PC-3 (cell line): ENCODE data around the gene SNAP47. TPM values are rescaled to one million over a fixed set of nuclear protein-coding genes. Genes with fewer than 3 reads are reported as not detected.

Source experiments
- ATAC-seq: fragments of 200-7000 bp; cut with Tn5 transposase; 2 replicates; pipeline ENCODE4 v1.9.1; 2020; ENCODE audit warnings: mild to moderate bottlenecking, moderate library complexity
- BruUV-seq: library from RNA; stranded (reverse); fragments of 400-500 nt; replicated peaks from 2 replicates; lab custom pipeline; 2021; lab: Mats Ljungman, UMichigan
- CTCF ChIA-PET: fragments of 300-600 bp; sonication (Branson Sonifier 250); formaldehyde crosslinking; loops from one replicate; lab custom pipeline; 2022; ENCODE audit warnings: antibody characterized with exemption; lab: Charles Lee
- POLR2A ChIA-PET: fragments of 300-600 bp; sonication (Branson Sonifier 250); formaldehyde crosslinking; loops from one replicate; lab custom pipeline; 2022; ENCODE audit warnings: antibody characterized with exemption; ENCODE audit not compliant: unreplicated experiment; lab: Charles Lee
- DNase-seq: peaks from one replicate; pipeline ENCODE4 v3.0.0-alpha.2; 2015
- H2AFZ ChIP-seq: fragments of 300-600 bp; sonication (generic); 2 replicates; pipeline ENCODE4 v1.6.0; 2016; ENCODE audit warnings: antibody characterized with exemption, low read length
- H3F3A ChIP-seq: fragments of 300-600 bp; sonication (generic); one replicate; pipeline ENCODE4 v1.6.0; 2017; ENCODE audit warnings: antibody characterized with exemption, low read length, control low read depth, mild to moderate bottlenecking; ENCODE audit not compliant: unreplicated experiment
- H3K27ac ChIP-seq: fragments of 300-600 bp; sonication (generic); 2 replicates; pipeline ENCODE4 v1.5.1; 2016; ENCODE audit warnings: mild to moderate bottlenecking, low read length
- H3K27me3 ChIP-seq: fragments of 300-600 bp; sonication (generic); 2 replicates; pipeline ENCODE4 v1.6.1; 2016; ENCODE audit warnings: low read length, mixed read lengths
- H3K36me3 ChIP-seq: fragments of 300-600 bp; sonication (generic); 2 replicates; pipeline ENCODE4 v1.6.1; 2016; ENCODE audit warnings: low read depth, mixed run types, low read length, mixed read lengths
- H3K4me1 ChIP-seq: fragments of 300-600 bp; sonication (generic); 2 replicates; pipeline ENCODE4 v1.5.1; 2016; ENCODE audit warnings: low read length; ENCODE audit not compliant: insufficient read depth
- H3K4me2 ChIP-seq: fragments of 300-600 bp; sonication (generic); 2 replicates; pipeline ENCODE4 v1.6.0; 2016; ENCODE audit warnings: low read length
- H3K4me3 ChIP-seq: fragments of 300-600 bp; sonication (generic); 2 replicates; pipeline ENCODE4 v1.5.1; 2016; ENCODE audit warnings: mild to moderate bottlenecking, low read length, mixed read lengths
- H3K79me2 ChIP-seq: fragments of 300-600 bp; sonication (generic); 2 replicates; pipeline ENCODE4 v1.6.1; 2017; ENCODE audit warnings: low read length, mixed read lengths
- H3K9ac ChIP-seq: fragments of 300-600 bp; sonication (generic); 2 replicates; pipeline ENCODE4 v1.6.0; 2016; ENCODE audit warnings: mild to moderate bottlenecking, low read length
- H3K9me2 ChIP-seq: fragments of 300-600 bp; sonication (generic); replicated peaks from 2 replicates; pipeline ENCODE4 v1.6.1; 2016; ENCODE audit warnings: mixed run types, low read length, mixed read lengths
- H3K9me3 ChIP-seq: fragments of 300-600 bp; sonication (generic); 2 replicates; pipeline ENCODE4 v1.6.1; 2016; ENCODE audit warnings: low read length, mixed read lengths
- H4K20me1 ChIP-seq: fragments of 300-600 bp; sonication (generic); 2 replicates; pipeline ENCODE4 v1.6.1; 2016; ENCODE audit warnings: low read length, mixed read lengths
- CTCF ChIP-seq: fragments of 300-600 bp; sonication (generic); conservative IDR thresholded peaks from 2 replicates; pipeline ENCODE4 v1.5.1; 2017; ENCODE audit warnings: antibody characterized with exemption, low read depth, mild to moderate bottlenecking, low read length
- EZH2 ChIP-seq: fragments of 300-600 bp; sonication (generic); IDR thresholded peaks from one replicate; pipeline ENCODE4 v1.6.1; 2017; ENCODE audit warnings: antibody characterized with exemption, mild to moderate bottlenecking, low read length; ENCODE audit not compliant: unreplicated experiment
- EZH2phosphoT487 ChIP-seq: fragments of 300-600 bp; sonication (generic); IDR thresholded peaks from 2 replicates; pipeline ENCODE4 v1.6.1; 2018; ENCODE audit warnings: mild to moderate bottlenecking, antibody characterized with exemption, low read length, borderline replicate concordance
- intact Hi-C: fragments of 100-400 bp; cut with micrococcal nuclease; formaldehyde crosslinking; loops from 2 replicates; pipeline ENCODE4 v1.9.0; 2023
- total RNA-seq: library from RNA; depleted of rRNA; stranded (reverse); fragments of >200 nt; gene quantifications from 2 replicates; pipeline ENCODE4 v1.2.3, GENCODE V29; 2014

SNAP47 gene
- total RNA-seq, 1 experiment from 2014 or later, result 123 TPM

- no peaks in the 10 kb centered on the region for H4K20me1 ChIP-seq
- no peaks in the 10 kb centered on the region for H3F3A ChIP-seq
- H3K9me2 ChIP-seq, result no peaks in the 10 kb centered on the region
- no peak for ATAC-seq
- no peaks in the 10 kb centered on the region for H3K79me2 ChIP-seq
- H3K9ac ChIP-seq, result no peak overlapping the region
- H2AFZ ChIP-seq, result no peak overlapping the region
- H3K27me3 ChIP-seq, result no peaks in the 10 kb centered on the region
- no peak for TF ChIP-seq CTCF
- no peak for TF ChIP-seq EZH2
- TF ChIP-seq EZH2phosphoT487, result no peak
- no peak overlapping the region for H3K4me3 ChIP-seq
- no peaks in the 10 kb centered on the region for H3K9me3 ChIP-seq
- H3K4me1 ChIP-seq, result peaks cover 6% of the 10 kb centered on the region
- intact Hi-C loops, result no loop called here
- H3K27ac ChIP-seq, result no peak overlapping the region
- no TSS peak for BruUV-seq
- DNase-seq, result no peak
- CTCF ChIA-PET, result no interaction called here
- no peaks in the 10 kb centered on the region for H3K36me3 ChIP-seq
- no peak overlapping the region for H3K4me2 ChIP-seq
- POLR2A ChIA-PET, result no interaction called here
These were observed 64.5 kb downstream of the SNAP47 start for GRCh38 chr1:227799756-227800155.

GRCh38 chr1:227803933-227804332 lies 68.7 kb downstream of the SNAP47 start:
- ChIA-PET POLR2A (no interaction called here), CTCF (no interaction called here)
- Histone ChIP-seq H3K4me1 (peaks cover 20% of the 10 kb centered on the region), H3K27ac (no peak overlapping the region), H3K9me3 (no peaks in the 10 kb centered on the region), H3K4me2 (no peak overlapping the region), H4K20me1 (no peaks in the 10 kb centered on the region), H3K79me2 (no peaks in the 10 kb centered on the region), H3K9ac (no peak overlapping the region), H3K27me3 (no peaks in the 10 kb centered on the region), H3K36me3 (no peaks in the 10 kb centered on the region), H3F3A (peaks cover 5% of the 10 kb centered on the region), H3K9me2 (no peaks in the 10 kb centered on the region), H2AFZ (no peak overlapping the region), H3K4me3 (no peak overlapping the region)
- no peak for TF ChIP-seq EZH2phosphoT487
- TF ChIP-seq EZH2, result no peak
- no peak for TF ChIP-seq CTCF
- BruUV-seq, result no TSS peak
- ATAC-seq (no peak), DNase-seq (no peak)
- intact Hi-C loops, result no loop called here

- Histone ChIP-seq H3K9me3 (no peaks in the 10 kb centered on the region), H3F3A (peaks cover 5% of the 10 kb centered on the region), H3K79me2 (no peaks in the 10 kb centered on the region), H3K4me3 (no peak overlapping the region), H3K27ac (peak overlapping the region; percentile 81), H2AFZ (no peak overlapping the region), H3K36me3 (no peaks in the 10 kb centered on the region), H3K27me3 (no peaks in the 10 kb centered on the region), H3K9me2 (no peaks in the 10 kb centered on the region), H4K20me1 (no peaks in the 10 kb centered on the region), H3K4me2 (peak overlapping the region; percentile 45), H3K4me1 (peaks cover 20% of the 10 kb centered on the region), H3K9ac (peak overlapping the region; percentile 12; the same call in 1 of the 2 replicates)
- ChIA-PET POLR2A (interaction anchor here (0.8 to 1.0 kb wide), 3 partner anchors 10 to 256 kb away, joined by 3 to 7 read pairs (median 4); no protein-coding TSS in a partner anchor), CTCF (interaction anchor here (0.6 to 1.4 kb wide), 11 partner anchors 10 to 148 kb away, joined by 3 to 10 read pairs (median 5); partner anchors contain the start of gene WNT9A)
- DNase-seq, result peak; percentile 100
- ATAC-seq, result peak; percentile 99
- TF ChIP-seq EZH2 (no peak), EZH2phosphoT487 (peak; percentile 90), CTCF (peak; percentile 79)
- intact Hi-C loops, result loop anchor here (1.0 to 5.0 kb wide), 6 partner anchors 17 to 323 kb away; no protein-coding TSS in a partner anchor
- no TSS peak for BruUV-seq
These were observed 70.5 kb downstream of the SNAP47 start for GRCh38 chr1:227805606-227806197.
